K562 (cell line): ENCODE measurements around the gene PPM1H. TPM values are rescaled to one million over a fixed set of nuclear protein-coding genes. Genes with fewer than 3 reads are reported as not detected.
A peak's percentile ranks its signal among the peaks of the same experiment; 100 is the strongest.

Experiments used
- CBFA2T3 ChIP-seq: fragments of 450-650 bp; IDR thresholded peaks from 2 replicates; pipeline ENCODE4 v1.6.1; 2017
- FOS ChIP-seq: IDR thresholded peaks from 3 replicates; pipeline ENCODE4 v1.6.1; 2011; ENCODE audit not compliant: insufficient read length; ENCODE audit errors: extremely low read depth
- HNRNPLL ChIP-seq: fragments of 200-400 bp; formaldehyde crosslinking; IDR thresholded peaks from 2 replicates; pipeline ENCODE4 v1.6.1; 2017; ENCODE audit warnings: low read length, low read depth, mild to moderate bottlenecking; ENCODE audit not compliant: poor library complexity, severe bottlenecking
- JUN ChIP-seq, 2 experiments: sonication (generic) in 1 of 2; formaldehyde crosslinking in 1 of 2; IDR thresholded peaks; 2 replicates each; pipeline versions ENCODE4 v1.6.1 to v1.8.0; 2012 to 2022; ENCODE audit warnings: borderline replicate concordance in 2 of 2, mild to moderate bottlenecking in 2 of 2, improper control_type of control experiment in 1 of 2, low read depth in 1 of 2, low read length in 1 of 2, missing genetic modification reagents in 1 of 2
- JUND ChIP-seq, 2 experiments: IDR thresholded peaks; 2 replicates in 1 of 2; 3 replicates in 1 of 2; pipeline ENCODE4 v1.6.1; 2011; ENCODE audit warnings: borderline replicate concordance in 2 of 2, low read depth in 2 of 2, low read length in 2 of 2, improper control_type of control experiment in 1 of 2, missing biosample characterization in 1 of 2, missing genetic modification characterization in 1 of 2, missing genetic modification reagents in 1 of 2
- MAFF ChIP-seq: IDR thresholded peaks from 2 replicates; pipeline ENCODE4 v1.6.1; 2012; ENCODE audit warnings: low read length, improper control_type of control experiment
- MTA1 ChIP-seq: fragments of 450-650 bp; IDR thresholded peaks from 2 replicates; pipeline ENCODE4 v1.6.1; 2017; ENCODE audit warnings: borderline replicate concordance
- NFE2L1 ChIP-seq: fragments of 450-650 bp; IDR thresholded peaks from 2 replicates; pipeline ENCODE4 v1.6.1; 2016; ENCODE audit warnings: missing genetic modification characterization, low read depth, mild to moderate bottlenecking, missing compliant biosample characterization, moderate library complexity, borderline replicate concordance
- RAD21 ChIP-seq, 2 experiments: fragments of 250-450 bp in 1 of 2; fragments of 450-650 bp in 1 of 2; sonication (Bioruptor Pico) in 1 of 2; formaldehyde crosslinking in 1 of 2; IDR thresholded peaks in 1 of 2; conservative IDR thresholded peaks in 1 of 2; 2 replicates each; pipeline versions ENCODE4 v1.4.0 to v1.8.0; 2020 to 2022; ENCODE audit warnings: mild to moderate bottlenecking in 2 of 2, moderate library complexity in 1 of 2
- SMAD1 ChIP-seq: fragments of 150-350 bp; IDR thresholded peaks from 2 replicates; pipeline ENCODE4 v1.6.1; 2014; ENCODE audit warnings: low read length, low read depth; ENCODE audit not compliant: partially characterized antibody
- SMARCA4 ChIP-seq: fragments of 450-650 bp; IDR thresholded peaks from 2 replicates; pipeline ENCODE4 v1.6.1; 2016
- SNRNP70 ChIP-seq: fragments of 200-400 bp; formaldehyde crosslinking; optimal IDR thresholded peaks from 2 replicates; pipeline ENCODE3; 2017; ENCODE audit warnings: low read depth, low read length
- SP2 ChIP-seq: IDR thresholded peaks from 2 replicates; pipeline ENCODE4 v1.6.1; 2011; ENCODE audit warnings: mild to moderate bottlenecking, low read depth, low read length, moderate library complexity; ENCODE audit not compliant: poor library complexity, severe bottlenecking; ENCODE audit errors: extremely low read depth
- TEAD2 ChIP-seq: fragments of 450-650 bp; IDR thresholded peaks from 2 replicates; pipeline ENCODE4 v1.6.1; 2016; ENCODE audit warnings: missing genetic modification characterization, control low read depth, missing compliant biosample characterization
- TEAD4 ChIP-seq, 2 experiments: sonication (generic) in 1 of 2; formaldehyde crosslinking in 1 of 2; IDR thresholded peaks; 2 replicates each; pipeline versions ENCODE4 v1.6.1 to v1.8.0; 2012 to 2022; ENCODE audit warnings: borderline replicate concordance in 1 of 2, inconsistent platforms in 1 of 2, low read length in 1 of 2, mild to moderate bottlenecking in 1 of 2, missing genetic modification reagents in 1 of 2
- ZEB2 ChIP-seq: fragments of 450-650 bp; IDR thresholded peaks from 2 replicates; pipeline ENCODE4 v1.6.1; 2016
- ZNF766 ChIP-seq: fragments of 200-800 bp; sonication (Bioruptor generic); conservative IDR thresholded peaks from 2 replicates; pipeline ENCODE4 v1.6.1; 2016; ENCODE audit warnings: missing genetic modification characterization, missing compliant biosample characterization
- polyA plus RNA-seq, 8 experiments: library from polyadenylated mRNA; depleted of rRNA in 4 of 8; stranded (reverse) in 5 of 8; unstranded in 3 of 8; fragments of >200 nt; fragmentation: Nextera tagmentation in 2 of 8; fragmentation: Illumina TruSeq in 1 of 8; extraction: Ambion mirVana in 2 of 8; extraction: Trizol in 1 of 8; gene quantifications; 2 replicates each; pipeline versions ENCODE4 v1.2.1 to v1.2.3, GENCODE V29; 2011 to 2014; ENCODE audit warnings: inconsistent platforms in 1 of 8, missing spikeins in 1 of 8
- total RNA-seq, 7 experiments: library from RNA; depleted of rRNA in 6 of 7; stranded (reverse); fragments of >200 nt in 6 of 7; fragmentation: Illumina TruSeq in 2 of 7; extraction: Trizol in 2 of 7; gene quantifications; 2 replicates each; pipeline versions ENCODE4 v1.2.1 to v1.2.3, GENCODE V29; 2011 to 2021; ENCODE audit warnings: low replicate concordance in 1 of 7
- TF ChIP-seq, protein P1 (sequence below), 2 experiments: fragments of 200-800 bp in 1 of 2; sonication (Bioruptor generic) in 1 of 2; sonication (generic) in 1 of 2; formaldehyde crosslinking in 1 of 2; IDR thresholded peaks in 1 of 2; conservative IDR thresholded peaks in 1 of 2; 2 replicates each; pipeline versions ENCODE4 v1.5.0 to v1.6.1; 2016 to 2020; ENCODE audit warnings: missing compliant biosample characterization in 1 of 2, missing genetic modification characterization in 1 of 2, missing genetic modification reagents in 1 of 2
- TF ChIP-seq, protein P2 (sequence below): fragments of 250-450 bp; sonication (Bioruptor Pico); IDR thresholded peaks from 2 replicates; pipeline ENCODE4 v1.5.0; 2022; ENCODE audit warnings: mild to moderate bottlenecking

The PPM1H gene
- total and polyA plus RNA-seq, 9 of the 15 experiments (the other 6 are each of a cell fraction or from before 2014, with no cell fraction given) = 5.3 to 29.3 (median 11.3) TPM

- TF ChIP-seq RAD21 (CRISPR knock-in tag; conservative IDR thresholded peaks at IDR 0.05 in 1 of 2, IDR thresholded peaks at IDR 0.05 in 1 of 2) (no peak), JUN (IDR thresholded peaks at IDR 0.05; ENCODE audit: borderline replicate concordance, low read depth, low read length) (peak; percentile 81), JUN (CRISPR knock-in tag; IDR thresholded peaks at IDR 0.05; ENCODE audit: borderline replicate concordance) (no peak), MTA1 (no peak), FOS (peak; percentile 59), ZEB2 (0 out of 2 replicates have a peak, but pooled peaks have one; percentile 21), TEAD4 (IDR thresholded peaks at IDR 0.05; ENCODE audit: low read length) (peak; percentile 84), TEAD4 (CRISPR knock-in tag; IDR thresholded peaks at IDR 0.05; ENCODE audit: borderline replicate concordance) (no peak), SNRNP70 (no peak), CBFA2T3 (peak; percentile 32; the same call in 1 of the 2 replicates), MAFF (peak; percentile 76; the same call in 1 of the 2 replicates), SMARCA4 (peak; percentile 81), ZNF766 (CRISPR knock-in tag) (0 out of 2 replicates have a peak, but pooled peaks have one; percentile 18), JUND (IDR thresholded peaks at IDR 0.05; ENCODE audit: borderline replicate concordance, low read depth, low read length) (peak; percentile 89), JUND (tag; IDR thresholded peaks at IDR 0.05; ENCODE audit: borderline replicate concordance, low read depth, low read length) (peak; percentile 81; the same call in 2 of the 3 replicates), NFE2L1 (tag) (peak; percentile 71; the same call in 1 of the 2 replicates), TEAD2 (no peak), SMAD1 (no peak), SP2 (no peak), HNRNPLL (no peak)
- TF ChIP-seq, protein P1, sequence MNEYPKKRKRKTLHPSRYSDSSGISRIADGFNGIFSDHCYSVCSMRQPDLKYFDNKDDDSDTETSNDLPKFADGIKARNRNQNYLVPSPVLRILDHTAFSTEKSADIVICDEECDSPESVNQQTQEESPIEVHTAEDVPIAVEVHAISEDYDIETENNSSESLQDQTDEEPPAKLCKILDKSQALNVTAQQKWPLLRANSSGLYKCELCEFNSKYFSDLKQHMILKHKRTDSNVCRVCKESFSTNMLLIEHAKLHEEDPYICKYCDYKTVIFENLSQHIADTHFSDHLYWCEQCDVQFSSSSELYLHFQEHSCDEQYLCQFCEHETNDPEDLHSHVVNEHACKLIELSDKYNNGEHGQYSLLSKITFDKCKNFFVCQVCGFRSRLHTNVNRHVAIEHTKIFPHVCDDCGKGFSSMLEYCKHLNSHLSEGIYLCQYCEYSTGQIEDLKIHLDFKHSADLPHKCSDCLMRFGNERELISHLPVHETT (CRISPR knock-in tag; conservative IDR thresholded peaks at IDR 0.05 in 1 of 2, IDR thresholded peaks at IDR 0.05 in 1 of 2) = no peak
- TF ChIP-seq, protein P2, sequence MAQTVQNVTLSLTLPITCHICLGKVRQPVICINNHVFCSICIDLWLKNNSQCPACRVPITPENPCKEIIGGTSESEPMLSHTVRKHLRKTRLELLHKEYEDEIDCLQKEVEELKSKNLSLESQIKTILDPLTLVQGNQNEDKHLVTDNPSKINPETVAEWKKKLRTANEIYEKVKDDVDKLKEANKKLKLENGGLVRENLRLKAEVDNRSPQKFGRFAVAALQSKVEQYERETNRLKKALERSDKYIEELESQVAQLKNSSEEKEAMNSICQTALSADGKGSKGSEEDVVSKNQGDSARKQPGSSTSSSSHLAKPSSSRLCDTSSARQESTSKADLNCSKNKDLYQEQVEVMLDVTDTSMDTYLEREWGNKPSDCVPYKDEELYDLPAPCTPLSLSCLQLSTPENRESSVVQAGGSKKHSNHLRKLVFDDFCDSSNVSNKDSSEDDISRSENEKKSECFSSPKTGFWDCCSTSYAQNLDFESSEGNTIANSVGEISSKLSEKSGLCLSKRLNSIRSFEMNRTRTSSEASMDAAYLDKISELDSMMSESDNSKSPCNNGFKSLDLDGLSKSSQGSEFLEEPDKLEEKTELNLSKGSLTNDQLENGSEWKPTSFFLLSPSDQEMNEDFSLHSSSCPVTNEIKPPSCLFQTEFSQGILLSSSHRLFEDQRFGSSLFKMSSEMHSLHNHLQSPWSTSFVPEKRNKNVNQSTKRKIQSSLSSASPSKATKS = no peak
Observed at GRCh38 chr12:62724947-62725451, 210.0 kb downstream of the PPM1H start (continued).
